PC-9 (cell line): ENCODE results near the gene KRT9. TPM values are rescaled to one million over a fixed set of nuclear protein-coding genes. Genes with fewer than 3 reads are reported as not detected.

Experiments used
- BruUV-seq: library from RNA; stranded (reverse); fragments of 400-500 nt; replicated peaks from 2 replicates; lab custom pipeline; 2021; lab: Mats Ljungman, UMichigan
- CTCF ChIA-PET: fragments of 300-600 bp; sonication (Branson Sonifier 250); formaldehyde crosslinking; loops from one replicate; lab custom pipeline; 2022; ENCODE audit warnings: antibody characterized with exemption; lab: Charles Lee
- POLR2A ChIA-PET: fragments of 300-600 bp; sonication (Branson Sonifier 250); formaldehyde crosslinking; loops from one replicate; lab custom pipeline; 2022; ENCODE audit warnings: antibody characterized with exemption; ENCODE audit not compliant: unreplicated experiment; lab: Charles Lee
- DNase-seq, 2 experiments: peaks; one replicate each; pipeline versions ENCODE4 v3.0.0 to v3.0.0-alpha.2; 2015 to 2022; ENCODE audit warnings: mixed read lengths in 1 of 2
- H2AFZ ChIP-seq: fragments of 200-600 bp; sonication (generic); 2 replicates; pipeline ENCODE4 v1.8.1; 2017; ENCODE audit warnings: antibody characterized with exemption
- H3F3A ChIP-seq: fragments of 200-600 bp; sonication (generic); 2 replicates; pipeline ENCODE4 v1.8.1; 2017; ENCODE audit warnings: antibody characterized with exemption, mild to moderate bottlenecking, low read depth; ENCODE audit not compliant: insufficient read depth
- H3K27ac ChIP-seq: fragments of 200-600 bp; sonication (generic); 2 replicates; pipeline ENCODE4 v1.6.1; 2016; ENCODE audit warnings: mixed run types
- H3K27me3 ChIP-seq: fragments of 200-600 bp; sonication (generic); 2 replicates; pipeline ENCODE4 v1.6.1; 2016; ENCODE audit warnings: low read depth, mixed run types; ENCODE audit not compliant: insufficient read depth
- H3K36me3 ChIP-seq: fragments of 200-600 bp; sonication (generic); 2 replicates; pipeline ENCODE4 v1.6.1; 2016; ENCODE audit warnings: low read depth, mixed run types
- H3K4me1 ChIP-seq: fragments of 200-600 bp; sonication (generic); replicated peaks from 2 replicates; pipeline ENCODE4 v1.6.1; 2016; ENCODE audit warnings: mixed run types; ENCODE audit not compliant: insufficient read depth
- H3K4me2 ChIP-seq: fragments of 200-600 bp; sonication (generic); 2 replicates; pipeline ENCODE4 v1.6.1; 2017; ENCODE audit warnings: mixed run types
- H3K4me3 ChIP-seq: fragments of 200-600 bp; sonication (generic); 2 replicates; pipeline ENCODE4 v1.6.1; 2016; ENCODE audit warnings: mixed run types
- H3K79me2 ChIP-seq: fragments of 200-600 bp; sonication (generic); 2 replicates; pipeline ENCODE4 v1.6.1; 2017; ENCODE audit warnings: low read depth, mixed run types
- H3K9me2 ChIP-seq: fragments of 200-600 bp; sonication (generic); 2 replicates; pipeline ENCODE4 v1.8.1; 2017; ENCODE audit warnings: mild to moderate bottlenecking; ENCODE audit not compliant: insufficient read depth
- H3K9me3 ChIP-seq: fragments of 200-600 bp; sonication (generic); 2 replicates; pipeline ENCODE4 v1.8.1; 2016; ENCODE audit warnings: low read depth; ENCODE audit not compliant: insufficient read depth
- H4K20me1 ChIP-seq: fragments of 200-600 bp; sonication (generic); 2 replicates; pipeline ENCODE4 v1.8.1; 2017; ENCODE audit not compliant: insufficient read depth
- CTCF ChIP-seq: fragments of 200-600 bp; sonication (generic); conservative IDR thresholded peaks from 2 replicates; pipeline ENCODE4 v1.6.1; 2017; ENCODE audit warnings: mixed run types, antibody characterized with exemption, mild to moderate bottlenecking, moderate library complexity
- EZH2 ChIP-seq: fragments of 200-600 bp; sonication (generic); IDR thresholded peaks from 2 replicates; pipeline ENCODE4 v1.8.0; 2017; ENCODE audit warnings: antibody characterized with exemption, low read depth
- intact Hi-C: fragments of 100-400 bp; cut with micrococcal nuclease; formaldehyde crosslinking; loops from one replicate; pipeline ENCODE4 v1.10.0; 2022; ENCODE audit not compliant: unreplicated experiment
- total RNA-seq: library from RNA; stranded (reverse); gene quantifications from 2 replicates; pipeline ENCODE4 v1.2.3, GENCODE V29; 2021

KRT9 gene
- total RNA-seq, 1 experiment from 2014 or later, result 0.55 TPM

- Histone ChIP-seq H2AFZ (no peak overlapping the region), H3K9me2 (no peaks in the 10 kb centered on the region), H3F3A (peaks cover 29% of the 10 kb centered on the region; the same call in 1 of the 2 replicates), H3K27me3 (no peaks in the 10 kb centered on the region), H3K4me2 (peak overlapping the region; percentile 30), H3K27ac (peak overlapping the region; percentile 37), H4K20me1 (no peaks in the 10 kb centered on the region), H3K9me3 (no peaks in the 10 kb centered on the region), H3K4me3 (no peak overlapping the region), H3K36me3 (no peaks in the 10 kb centered on the region), H3K4me1 (peaks cover 56% of the 10 kb centered on the region), H3K79me2 (no peaks in the 10 kb centered on the region)
- BruUV-seq, result no TSS peak
- ChIA-PET POLR2A (interaction anchor here (0.6 to 1.0 kb wide), 2 partner anchors 50 to 67 kb away, joined by 3 to 5 read pairs; no protein-coding TSS in a partner anchor), CTCF (interaction anchor here (0.5 to 2.2 kb wide), 4 partner anchors 31 to 199 kb away, joined by 3 to 25 read pairs (median 13); no protein-coding TSS in a partner anchor)
- intact Hi-C loops, result no loop called here
- no peak for DNase-seq
- TF ChIP-seq EZH2 (no peak), CTCF (no peak)
Measured at GRCh38 chr17:41580244-41580575, 8.4 kb upstream of the KRT9 start.

- TSS peak; percentile 55 for BruUV-seq
- DNase-seq, result peak; percentile 62 to 90
Measured at GRCh38 chr17:41579484-41580243, 7.8 kb upstream of the KRT9 start.

More at GRCh38 chr17:41579484-41580243, 7.8 kb upstream of the KRT9 start:
- H3K27me3 ChIP-seq, result no peaks in the 10 kb centered on the region
- H3K36me3 ChIP-seq, result no peaks in the 10 kb centered on the region
- no peaks in the 10 kb centered on the region for H4K20me1 ChIP-seq
- ChIA-PET CTCF (interaction anchor here (0.5 to 2.2 kb wide), 8 partner anchors 28 to 761 kb away, joined by 3 to 25 read pairs (median 5); no protein-coding TSS in a partner anchor), POLR2A (interaction anchor here (0.6 to 1.2 kb wide), 6 partner anchors 15 to 76 kb away, joined by 3 to 24 read pairs (median 4); partner anchors contain the start of gene KRT19)
- no peak overlapping the region for H3K4me3 ChIP-seq
- TF ChIP-seq EZH2, result no peak
- TF ChIP-seq CTCF, result peak; percentile 84
- H3K79me2 ChIP-seq, result no peaks in the 10 kb centered on the region
- H3K9me2 ChIP-seq, result no peaks in the 10 kb centered on the region
- H3F3A ChIP-seq, result peaks cover 29% of the 10 kb centered on the region; the same call in 1 of the 2 replicates
- no peaks in the 10 kb centered on the region for H3K9me3 ChIP-seq
- H3K4me1 ChIP-seq, result peaks cover 56% of the 10 kb centered on the region
- intact Hi-C loops, result loop anchor here (1.0 to 5.0 kb wide), 4 partner anchors 30 to 83 kb away; partner anchors contain the start of gene KRT17
- H3K4me2 ChIP-seq, result peak overlapping the region; percentile 41
- H3K27ac ChIP-seq, result peak overlapping the region; percentile 37
- no peak overlapping the region for H2AFZ ChIP-seq
